ENCODE results near the gene MAPK7.

MAPK7 gene

DNA sequence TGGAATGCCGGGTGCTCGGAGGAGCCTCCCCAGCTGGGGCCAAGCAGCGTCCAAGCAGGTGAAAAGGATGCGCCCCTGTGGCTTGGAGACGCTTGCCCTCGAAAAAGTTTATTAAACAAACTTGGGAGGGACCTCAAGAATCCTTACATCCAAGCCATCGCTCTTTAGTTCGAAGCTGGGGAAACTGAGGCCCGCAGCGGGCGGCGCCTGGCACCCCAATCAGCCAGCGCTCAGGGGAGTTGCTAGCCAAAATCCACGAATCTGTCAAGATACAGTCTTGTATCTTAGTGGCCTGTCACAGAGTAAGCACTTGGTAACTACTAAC lies 15.2 kb upstream of the MAPK7 start:
- H3K9ac ChIP-seq (ENCODE audit: low read depth in 1 of 2, low read length in 2 of 2): peak overlapping the region; percentile 63 to 82
- peak overlapping the region; percentile 94 for H3K27ac ChIP-seq (ENCODE audit: low read depth in 2 of 2, low read length in 2 of 2)
- H3K4me1 ChIP-seq (ENCODE audit: control insufficient read depth in 2 of 2, insufficient read depth in 2 of 2, low read length in 2 of 2): peaks cover 6 to 11% of the 10 kb centered on the region in 2 donors
- H3K27me3 ChIP-seq (ENCODE audit: control insufficient read depth in 2 of 2, insufficient read depth in 2 of 2, low read length in 2 of 2): no peaks in the 10 kb centered on the region
- no peaks in the 10 kb centered on the region for H3K9me3 ChIP-seq (ENCODE audit: control insufficient read depth in 2 of 2, low read length in 2 of 2)
- H3K4me3 ChIP-seq (ENCODE audit: low read length in 2 of 2): peak overlapping the region; percentile 88 to 92
- no peaks in the 10 kb centered on the region for H3K36me3 ChIP-seq (ENCODE audit: control insufficient read depth in 2 of 2, insufficient read depth in 2 of 2, low read length in 2 of 2)

GRCh38 chr17:19363460-19364035 lies 14.8 kb upstream of the MAPK7 start:
- Histone ChIP-seq H3K4me3 (ENCODE audit: low read length in 2 of 2) (no peak overlapping the region), H3K4me1 (ENCODE audit: control insufficient read depth in 2 of 2, insufficient read depth in 2 of 2, low read length in 2 of 2) (peaks cover 6 to 11% of the 10 kb centered on the region in 2 donors), H3K9me3 (ENCODE audit: control insufficient read depth in 2 of 2, low read length in 2 of 2) (no peaks in the 10 kb centered on the region), H3K36me3 (ENCODE audit: control insufficient read depth in 2 of 2, insufficient read depth in 2 of 2, low read length in 2 of 2) (no peaks in the 10 kb centered on the region), H3K9ac (ENCODE audit: low read depth in 1 of 2, low read length in 2 of 2) (no peak overlapping the region), H3K27me3 (ENCODE audit: control insufficient read depth in 2 of 2, insufficient read depth in 2 of 2, low read length in 2 of 2) (no peaks in the 10 kb centered on the region), H3K27ac (ENCODE audit: low read depth in 2 of 2, low read length in 2 of 2) (no peak overlapping the region)

DNA sequence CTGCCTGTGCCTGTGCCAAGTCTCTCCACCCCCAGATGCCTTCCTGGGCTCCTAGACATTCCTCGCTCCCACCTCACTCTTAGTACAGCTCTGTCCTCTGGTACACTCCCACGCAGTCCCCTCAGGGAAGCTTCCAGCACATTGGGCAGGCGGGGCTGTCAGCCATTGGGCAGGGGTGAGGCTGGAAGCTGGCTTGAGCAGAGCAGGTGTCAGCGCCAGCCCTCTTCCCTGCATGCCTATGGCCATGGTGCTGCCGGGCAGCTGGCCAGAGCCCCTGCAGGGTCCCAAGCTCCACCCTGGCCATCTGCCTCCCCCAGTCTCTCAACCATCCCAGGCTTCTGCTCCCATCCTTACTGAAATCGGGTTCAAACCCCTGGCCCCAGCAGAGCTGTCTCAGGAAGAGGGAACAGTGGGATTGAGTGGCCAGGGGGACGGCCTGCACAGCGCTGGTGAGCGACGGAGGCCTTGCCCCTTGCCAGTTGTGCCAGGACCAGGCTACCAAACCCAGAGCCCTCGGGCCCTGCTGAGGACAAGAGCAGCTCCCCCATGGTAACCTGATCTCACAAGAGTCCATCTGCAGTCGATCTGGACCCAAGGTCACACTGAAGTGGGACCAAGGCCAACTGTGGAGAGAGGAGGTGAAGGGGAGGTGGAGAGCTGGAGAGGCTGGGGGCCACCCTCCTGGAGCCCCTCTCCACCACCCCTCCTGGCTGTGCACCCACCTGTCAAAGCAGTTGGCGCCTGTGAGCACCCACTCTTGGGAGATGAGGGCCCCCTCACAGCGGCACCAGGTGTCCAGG lies 13.4 kb upstream of the MAPK7 start:
- Histone ChIP-seq H3K9me3 (ENCODE audit: control insufficient read depth in 2 of 2, low read length in 2 of 2) (no peaks in the 10 kb centered on the region), H3K36me3 (ENCODE audit: control insufficient read depth in 2 of 2, insufficient read depth in 2 of 2, low read length in 2 of 2) (no peaks in the 10 kb centered on the region), H3K27ac (ENCODE audit: low read depth in 2 of 2, low read length in 2 of 2) (no peak overlapping the region), H3K27me3 (ENCODE audit: control insufficient read depth in 2 of 2, insufficient read depth in 2 of 2, low read length in 2 of 2) (no peaks in the 10 kb centered on the region), H3K4me1 (ENCODE audit: control insufficient read depth in 2 of 2, insufficient read depth in 2 of 2, low read length in 2 of 2) (peaks cover 10 to 21% of the 10 kb centered on the region in 2 donors), H3K9ac (ENCODE audit: low read depth in 1 of 2, low read length in 2 of 2) (no peak overlapping the region), H3K4me3 (ENCODE audit: low read length in 2 of 2) (no peak overlapping the region)

GRCh38 chr17:19365499-19365817 lies 12.8 kb upstream of the MAPK7 start:
- H3K9ac ChIP-seq (ENCODE audit: low read depth in 1 of 2, low read length in 2 of 2): no peak overlapping the region
- no peaks in the 10 kb centered on the region for H3K36me3 ChIP-seq (ENCODE audit: control insufficient read depth in 2 of 2, insufficient read depth in 2 of 2, low read length in 2 of 2)
- H3K9me3 ChIP-seq (ENCODE audit: control insufficient read depth in 2 of 2, low read length in 2 of 2): no peaks in the 10 kb centered on the region
- no peaks in the 10 kb centered on the region for H3K27me3 ChIP-seq (ENCODE audit: control insufficient read depth in 2 of 2, insufficient read depth in 2 of 2, low read length in 2 of 2)
- no peak overlapping the region for H3K27ac ChIP-seq (ENCODE audit: low read depth in 2 of 2, low read length in 2 of 2)
- no peak overlapping the region for H3K4me3 ChIP-seq (ENCODE audit: low read length in 2 of 2)
- H3K4me1 ChIP-seq (ENCODE audit: control insufficient read depth in 2 of 2, insufficient read depth in 2 of 2, low read length in 2 of 2): peaks cover 15 to 27% of the 10 kb centered on the region in 2 donors

DNA sequence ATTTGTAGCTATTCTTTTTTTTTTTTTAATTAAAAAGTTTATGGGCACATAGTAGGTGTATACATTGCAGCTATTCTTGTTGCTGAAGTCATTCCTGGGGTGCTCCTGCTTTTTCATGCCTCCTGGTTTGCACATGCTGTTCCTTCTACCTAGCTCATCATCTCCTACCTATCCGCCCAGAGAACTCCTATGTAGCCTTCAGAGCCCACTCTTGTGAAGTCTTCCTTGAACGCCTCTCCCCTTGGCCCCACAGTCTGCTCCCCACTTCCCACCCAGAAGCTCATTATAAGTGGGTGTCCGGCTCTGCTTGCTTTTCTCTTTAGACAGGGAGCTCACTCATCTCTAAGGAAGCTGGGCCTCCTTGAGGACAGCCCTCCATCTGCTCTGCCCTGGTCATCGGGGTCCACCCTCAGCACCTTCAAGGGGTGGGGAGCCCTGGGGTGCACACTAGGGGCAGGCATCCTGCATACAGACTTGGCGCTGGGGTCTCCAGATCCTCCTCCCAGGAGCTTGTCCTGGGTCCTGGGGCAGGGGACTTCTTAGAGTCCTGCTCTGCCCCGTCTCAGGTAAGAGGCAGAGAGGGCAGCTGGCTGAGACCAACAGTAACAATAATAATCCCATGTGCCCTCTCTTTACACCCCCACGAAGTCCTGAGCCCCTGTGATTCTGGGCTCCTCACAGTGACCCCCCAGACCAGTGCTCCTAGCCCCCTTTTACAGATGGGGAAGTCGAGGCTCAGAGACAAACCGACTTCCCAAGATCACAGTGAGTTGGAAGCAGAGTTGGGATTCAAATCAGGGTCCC lies 12.3 kb upstream of the MAPK7 start:
- H3K9me3 ChIP-seq (ENCODE audit: control insufficient read depth in 2 of 2, low read length in 2 of 2): no peaks in the 10 kb centered on the region
- H3K4me1 ChIP-seq (ENCODE audit: control insufficient read depth in 2 of 2, insufficient read depth in 2 of 2, low read length in 2 of 2): peaks cover 17 to 28% of the 10 kb centered on the region in 2 donors
- H3K27me3 ChIP-seq (ENCODE audit: control insufficient read depth in 2 of 2, insufficient read depth in 2 of 2, low read length in 2 of 2): no peaks in the 10 kb centered on the region
- H3K36me3 ChIP-seq (ENCODE audit: control insufficient read depth in 2 of 2, insufficient read depth in 2 of 2, low read length in 2 of 2): no peaks in the 10 kb centered on the region
- no peak overlapping the region for H3K27ac ChIP-seq (ENCODE audit: low read depth in 2 of 2, low read length in 2 of 2)
- H3K4me3 ChIP-seq (ENCODE audit: low read length in 2 of 2): no peak overlapping the region
- no peak overlapping the region for H3K9ac ChIP-seq (ENCODE audit: low read depth in 1 of 2, low read length in 2 of 2)

DNA sequence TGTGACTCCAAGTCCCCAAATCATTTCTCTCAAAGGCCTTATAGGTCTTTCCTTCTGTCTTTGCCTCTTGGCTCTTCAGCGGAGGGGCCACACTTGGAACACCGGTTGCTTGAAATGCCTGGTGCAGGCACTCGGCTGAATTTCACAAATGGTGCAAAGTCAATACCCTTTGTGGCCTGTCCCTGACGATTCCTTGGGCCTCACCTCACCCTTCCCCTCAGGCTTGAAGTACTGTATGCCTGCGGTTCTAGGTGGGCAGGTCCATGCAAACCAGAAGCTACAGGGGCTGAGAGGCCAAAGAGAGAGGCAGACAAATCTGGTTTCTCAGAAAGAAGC lies 11.7 kb upstream of the MAPK7 start:
- no peak overlapping the region for H3K9ac ChIP-seq (ENCODE audit: low read depth in 1 of 2, low read length in 2 of 2)
- H3K4me1 ChIP-seq (ENCODE audit: control insufficient read depth in 2 of 2, insufficient read depth in 2 of 2, low read length in 2 of 2): peaks cover 17 to 28% of the 10 kb centered on the region in 2 donors
- H3K4me3 ChIP-seq (ENCODE audit: low read length in 2 of 2): no peak overlapping the region
- H3K36me3 ChIP-seq (ENCODE audit: control insufficient read depth in 2 of 2, insufficient read depth in 2 of 2, low read length in 2 of 2): no peaks in the 10 kb centered on the region
- H3K27ac ChIP-seq (ENCODE audit: low read depth in 2 of 2, low read length in 2 of 2): no peak overlapping the region
- H3K27me3 ChIP-seq (ENCODE audit: control insufficient read depth in 2 of 2, insufficient read depth in 2 of 2, low read length in 2 of 2): no peaks in the 10 kb centered on the region
- H3K9me3 ChIP-seq (ENCODE audit: control insufficient read depth in 2 of 2, low read length in 2 of 2): no peaks in the 10 kb centered on the region

GRCh38 chr17:19368229-19368628 lies 10.1 kb upstream of the MAPK7 start:
- Histone ChIP-seq H3K4me1 (ENCODE audit: control insufficient read depth in 2 of 2, insufficient read depth in 2 of 2, low read length in 2 of 2) (peaks cover 11 to 18% of the 10 kb centered on the region in 2 donors), H3K27ac (ENCODE audit: low read depth in 2 of 2, low read length in 2 of 2) (no peak overlapping the region), H3K9me3 (ENCODE audit: control insufficient read depth in 2 of 2, low read length in 2 of 2) (no peaks in the 10 kb centered on the region), H3K4me3 (ENCODE audit: low read length in 2 of 2) (no peak overlapping the region), H3K36me3 (ENCODE audit: control insufficient read depth in 2 of 2, insufficient read depth in 2 of 2, low read length in 2 of 2) (no peaks in the 10 kb centered on the region), H3K9ac (ENCODE audit: low read depth in 1 of 2, low read length in 2 of 2) (no peak overlapping the region), H3K27me3 (ENCODE audit: control insufficient read depth in 2 of 2, insufficient read depth in 2 of 2, low read length in 2 of 2) (no peaks in the 10 kb centered on the region)

- H3K9me3 ChIP-seq (ENCODE audit: control insufficient read depth in 2 of 2, low read length in 2 of 2): no peaks in the 10 kb centered on the region
- H3K27me3 ChIP-seq (ENCODE audit: control insufficient read depth in 2 of 2, insufficient read depth in 2 of 2, low read length in 2 of 2): no peaks in the 10 kb centered on the region
- H3K9ac ChIP-seq (ENCODE audit: low read depth in 1 of 2, low read length in 2 of 2): no peak overlapping the region
- H3K36me3 ChIP-seq (ENCODE audit: control insufficient read depth in 2 of 2, insufficient read depth in 2 of 2, low read length in 2 of 2): no peaks in the 10 kb centered on the region
- no peak overlapping the region for H3K4me3 ChIP-seq (ENCODE audit: low read length in 2 of 2)
- peaks cover 11 to 17% of the 10 kb centered on the region in 2 donors for H3K4me1 ChIP-seq (ENCODE audit: control insufficient read depth in 2 of 2, insufficient read depth in 2 of 2, low read length in 2 of 2)
- peak overlapping the region; percentile 55 to 58 for H3K27ac ChIP-seq (ENCODE audit: low read depth in 2 of 2, low read length in 2 of 2)
These were observed 9.1 kb upstream of the MAPK7 start for GRCh38 chr17:19369107-19369778.

DNA sequence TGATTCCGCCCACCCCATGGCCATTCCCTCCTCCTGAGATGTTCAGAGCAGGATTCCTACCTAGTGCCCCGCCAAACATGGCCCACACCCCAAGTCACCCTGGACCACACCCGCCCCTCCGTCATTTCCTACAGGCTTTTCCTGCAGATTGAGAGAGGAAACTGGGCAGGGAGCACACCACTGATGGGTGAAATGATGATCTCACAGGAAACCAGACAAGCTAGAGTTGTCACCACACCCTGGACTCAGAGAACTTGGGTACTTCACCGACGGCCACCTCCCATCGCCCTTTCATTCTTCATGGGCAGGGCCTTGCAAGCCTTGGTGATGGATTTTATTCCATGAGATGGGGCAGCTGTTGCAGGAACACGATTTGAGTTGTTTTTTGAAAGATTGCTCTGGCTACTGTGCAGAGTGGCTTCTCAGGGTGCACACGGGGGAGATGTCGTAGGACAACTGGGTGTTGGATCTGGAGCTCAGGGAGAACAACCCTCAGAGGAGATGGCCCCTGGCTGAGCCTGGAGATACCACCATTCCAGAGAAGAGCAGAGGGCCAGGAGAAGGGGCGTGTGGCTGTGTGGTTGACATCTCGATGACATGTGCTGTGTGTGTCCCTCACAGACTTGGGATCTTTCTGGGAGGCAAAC lies 8.3 kb upstream of the MAPK7 start:
- Histone ChIP-seq H3K9ac (ENCODE audit: low read depth in 1 of 2, low read length in 2 of 2) (no peak overlapping the region), H3K4me1 (ENCODE audit: control insufficient read depth in 2 of 2, insufficient read depth in 2 of 2, low read length in 2 of 2) (peaks cover 11 to 17% of the 10 kb centered on the region in 2 donors), H3K4me3 (ENCODE audit: low read length in 2 of 2) (no peak overlapping the region), H3K27me3 (ENCODE audit: control insufficient read depth in 2 of 2, insufficient read depth in 2 of 2, low read length in 2 of 2) (no peaks in the 10 kb centered on the region), H3K9me3 (ENCODE audit: control insufficient read depth in 2 of 2, low read length in 2 of 2) (no peaks in the 10 kb centered on the region), H3K27ac (ENCODE audit: low read depth in 2 of 2, low read length in 2 of 2) (peak overlapping the region; percentile 16 to 56), H3K36me3 (ENCODE audit: control insufficient read depth in 2 of 2, insufficient read depth in 2 of 2, low read length in 2 of 2) (no peaks in the 10 kb centered on the region)
